OCI-LY7 (cell line): ENCODE measurements around the gene SYT9.

Source experiments
- EZH2phosphoT487 ChIP-seq: fragments of 200-600 bp; sonication (generic); IDR thresholded peaks from 2 replicates; pipeline ENCODE4 v1.6.1; 2018; ENCODE audit warnings: low read depth, borderline replicate concordance, mild to moderate bottlenecking, mixed run types, antibody characterized with exemption, low read length, moderate library complexity, mixed read lengths
- TF ChIP-seq, protein P1 (sequence below): fragments of 200-600 bp; sonication (generic); conservative IDR thresholded peaks from 2 replicates; pipeline ENCODE4 v1.5.1; 2014; ENCODE audit warnings: mild to moderate bottlenecking, antibody characterized with exemption, low read length, moderate library complexity, mixed read lengths

DNA sequence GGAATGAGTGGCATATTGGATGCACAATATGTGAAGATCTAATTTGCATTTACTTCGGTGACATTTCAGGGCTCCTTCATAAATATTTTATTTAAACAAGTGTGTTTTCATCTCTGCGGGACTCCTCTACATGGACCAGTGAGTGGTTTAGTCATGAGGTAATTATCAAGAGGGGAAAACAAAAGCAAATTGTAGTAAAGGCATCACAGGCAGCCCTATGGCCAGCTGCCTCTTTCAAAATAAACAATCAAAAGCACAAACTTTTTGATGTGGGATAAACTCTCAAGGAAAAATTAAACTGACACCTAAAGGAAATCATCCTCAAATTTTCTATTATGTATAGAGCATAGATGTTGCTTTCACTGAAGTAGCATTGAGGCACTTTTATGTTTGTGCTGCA is 6.0 kb downstream of the SYT9 start:
- TF ChIP-seq, protein P1, sequence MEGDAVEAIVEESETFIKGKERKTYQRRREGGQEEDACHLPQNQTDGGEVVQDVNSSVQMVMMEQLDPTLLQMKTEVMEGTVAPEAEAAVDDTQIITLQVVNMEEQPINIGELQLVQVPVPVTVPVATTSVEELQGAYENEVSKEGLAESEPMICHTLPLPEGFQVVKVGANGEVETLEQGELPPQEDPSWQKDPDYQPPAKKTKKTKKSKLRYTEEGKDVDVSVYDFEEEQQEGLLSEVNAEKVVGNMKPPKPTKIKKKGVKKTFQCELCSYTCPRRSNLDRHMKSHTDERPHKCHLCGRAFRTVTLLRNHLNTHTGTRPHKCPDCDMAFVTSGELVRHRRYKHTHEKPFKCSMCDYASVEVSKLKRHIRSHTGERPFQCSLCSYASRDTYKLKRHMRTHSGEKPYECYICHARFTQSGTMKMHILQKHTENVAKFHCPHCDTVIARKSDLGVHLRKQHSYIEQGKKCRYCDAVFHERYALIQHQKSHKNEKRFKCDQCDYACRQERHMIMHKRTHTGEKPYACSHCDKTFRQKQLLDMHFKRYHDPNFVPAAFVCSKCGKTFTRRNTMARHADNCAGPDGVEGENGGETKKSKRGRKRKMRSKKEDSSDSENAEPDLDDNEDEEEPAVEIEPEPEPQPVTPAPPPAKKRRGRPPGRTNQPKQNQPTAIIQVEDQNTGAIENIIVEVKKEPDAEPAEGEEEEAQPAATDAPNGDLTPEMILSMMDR = no peak
- no peak for TF ChIP-seq EZH2phosphoT487
